Right forelimb (tissue), 1 donor: Measurements from ENCODE around the gene RBM43.

Experiments used
- DNase-seq: peaks from one replicate; pipeline ENCODE4 v3.0.0-alpha.2; 2018

Gene RBM43

DNA sequence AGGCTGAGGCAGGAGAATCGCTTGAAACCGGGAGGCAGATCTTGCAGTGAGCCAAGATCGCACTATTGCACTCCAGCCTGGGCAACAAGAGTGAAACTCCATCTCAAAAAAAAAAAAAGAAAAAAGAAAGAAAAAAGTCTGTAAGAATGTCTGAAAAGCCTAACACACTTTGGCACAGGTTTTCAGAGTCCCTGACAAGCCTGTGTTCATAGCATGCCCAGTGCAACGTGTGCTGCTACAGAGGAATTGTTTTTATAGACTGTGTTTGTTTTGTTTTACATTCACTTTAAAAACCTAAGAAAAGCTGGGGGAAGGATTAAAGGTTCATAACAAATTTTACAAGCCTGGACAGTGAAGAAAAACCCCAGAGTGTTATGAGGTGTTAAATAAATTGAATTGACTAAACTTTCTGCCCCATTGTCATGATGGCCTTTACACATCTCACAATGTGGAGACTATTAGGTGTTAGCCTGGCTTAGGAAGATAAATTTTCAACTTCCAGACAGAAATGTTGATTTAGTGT lies 55.2 kb downstream of the RBM43 start:
- no peak for DNase-seq

- no peak for DNase-seq
These were observed 56.1 kb downstream of the RBM43 start for GRCh38 chr2:151205571-151205970.

DNA sequence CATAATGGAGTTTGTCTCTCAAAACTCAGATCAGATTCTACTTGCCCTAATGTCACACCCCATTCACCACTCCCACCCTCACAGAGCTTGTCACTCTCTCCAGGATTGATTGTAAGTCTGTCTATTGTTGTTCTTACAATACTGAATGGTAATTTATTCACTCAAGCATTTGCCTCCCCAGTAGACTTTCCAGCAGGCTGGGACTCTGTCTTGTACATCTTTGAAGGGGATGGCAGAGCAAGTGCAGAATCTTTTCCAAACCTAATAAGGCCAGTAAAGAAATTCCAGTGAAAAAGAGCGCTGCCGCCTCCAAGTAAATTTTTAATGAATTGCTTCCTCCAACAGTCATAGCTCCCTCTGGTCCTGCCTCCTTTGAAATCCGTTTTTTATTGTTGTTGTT lies 56.9 kb downstream of the RBM43 start:
- DNase-seq, result no peak

- no peak for DNase-seq
These were observed 60.8 kb downstream of the RBM43 start for GRCh38 chr2:151200844-151201243.

GRCh38 chr2:151200277-151200676 lies 61.4 kb downstream of the RBM43 start:
- no peak for DNase-seq

DNA sequence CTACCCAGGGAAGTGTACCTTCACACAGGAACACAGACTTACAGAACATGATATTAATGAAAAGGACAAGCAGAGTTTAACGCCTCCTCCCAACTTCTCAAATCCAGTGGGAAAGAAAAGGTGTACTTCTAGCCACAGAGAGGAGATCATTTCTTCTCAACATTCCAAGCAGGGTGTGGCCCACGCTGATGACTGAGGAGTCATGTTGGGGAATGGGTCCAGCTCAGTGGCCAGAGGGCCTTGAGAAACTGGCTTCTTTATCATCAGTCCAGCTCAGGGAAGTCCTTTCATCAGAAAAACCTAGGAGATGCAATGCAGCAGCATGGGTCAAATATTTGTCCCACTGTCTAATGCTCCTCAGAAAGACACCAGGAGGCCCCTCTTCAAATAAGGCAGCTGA lies 63.0 kb downstream of the RBM43 start:
- DNase-seq, result no peak
